ENCODE data around the gene ABRACL. TPM values are rescaled to one million over a fixed set of nuclear protein-coding genes. Genes with fewer than 3 reads are reported as not detected.
A peak's percentile ranks its signal among the peaks of the same experiment; 100 is the strongest.

ABRACL gene
- total and polyA plus RNA-seq, 2 donors (not counting 1 experiment from before 2014, with no cell fraction given) = 19.7 to 49.8 TPM

DNA sequence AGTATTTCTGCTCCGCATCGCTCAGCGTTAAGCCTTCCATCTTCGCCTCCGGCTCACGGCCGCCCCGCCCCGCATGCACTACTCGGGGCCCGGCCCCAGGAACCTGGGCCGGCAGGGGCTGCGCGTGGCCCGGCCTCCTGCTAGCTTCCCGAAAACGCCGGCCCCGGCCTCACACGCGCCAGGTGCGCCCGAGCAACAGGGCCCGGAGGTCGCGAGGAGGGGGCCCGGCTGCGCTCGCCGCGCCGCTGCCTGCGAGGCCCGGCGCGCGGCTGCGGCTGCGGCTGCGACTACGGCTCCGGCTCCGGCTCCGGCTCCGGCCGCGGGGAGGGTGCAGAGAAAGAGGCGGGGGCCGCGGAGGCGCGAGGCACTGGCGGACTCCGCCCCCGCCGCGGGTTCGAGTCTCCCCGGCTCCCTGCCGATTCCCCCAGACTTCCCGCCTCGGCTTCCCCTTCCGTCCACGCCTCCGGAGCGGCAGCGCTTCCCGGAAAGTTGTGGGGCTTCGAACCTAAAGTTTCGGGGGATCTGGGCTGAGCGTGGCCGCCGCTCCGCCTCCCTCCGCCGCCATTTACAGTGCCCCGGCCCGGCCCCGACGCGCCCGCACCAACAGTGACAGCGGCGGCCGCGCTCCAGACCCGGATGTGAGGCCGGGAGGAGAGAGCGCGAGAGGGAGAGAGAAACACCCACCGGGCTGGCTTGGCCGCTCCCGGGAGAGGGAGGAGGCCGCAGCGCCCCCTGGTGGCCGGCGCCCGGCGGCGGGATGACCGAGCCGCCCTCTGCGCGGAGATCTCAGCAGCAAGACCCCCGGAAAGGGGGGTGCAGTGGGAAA lies 40.7 kb upstream of the ABRACL start, which contains the start of gene REPS1:
REPS1 (minus strand) TSS at position 611 of the 826 bp plus-strand sequence; CDS start at position 40, 571 bp downstream.
- Histone ChIP-seq H3K4me2 (ENCODE audit: extremely low read depth, insufficient read depth, low read length) (peak within 1 kb of the TSS; percentile 90), H3K9ac (ENCODE audit: insufficient read depth, low read length) (peak within 1 kb of the TSS; percentile 99), H3K9me3 (ENCODE audit: control insufficient read depth, insufficient read depth, low read depth, low read length) (no peaks in the 10 kb centered on the region), H3K27me3 (ENCODE audit: control insufficient read depth, insufficient read depth, low read length) (no peaks in the 10 kb centered on the region), H3K4me3 (replicated peaks in 1 of 4; ENCODE audit: control extremely low read depth in 1 of 4, insufficient read depth in 1 of 4, low read depth in 3 of 4, low read length in 4 of 4) (peak within 1 kb of the TSS; percentile 83 to 93 (median 84)), H2AFZ (ENCODE audit: low read length) (peak within 1 kb of the TSS; percentile 95), H3K79me2 (ENCODE audit: control insufficient read depth, insufficient read depth, low read length) (peaks cover 38% of the 10 kb centered on the region), H3K27ac (ENCODE audit: insufficient read depth, low read length) (peak within 1 kb of the TSS; percentile 88), H4K20me1 (ENCODE audit: control insufficient read depth, extremely low read depth, insufficient read depth, low read length) (no peaks in the 10 kb centered on the region), H3K36me3 (ENCODE audit: control insufficient read depth, insufficient read depth, low read length) (no peaks in the 10 kb centered on the region), H3K4me1 (ENCODE audit: control insufficient read depth, extremely low read depth, insufficient read depth, low read length) (peaks cover 5% of the 10 kb centered on the region)
- TF ChIP-seq, protein P1, sequence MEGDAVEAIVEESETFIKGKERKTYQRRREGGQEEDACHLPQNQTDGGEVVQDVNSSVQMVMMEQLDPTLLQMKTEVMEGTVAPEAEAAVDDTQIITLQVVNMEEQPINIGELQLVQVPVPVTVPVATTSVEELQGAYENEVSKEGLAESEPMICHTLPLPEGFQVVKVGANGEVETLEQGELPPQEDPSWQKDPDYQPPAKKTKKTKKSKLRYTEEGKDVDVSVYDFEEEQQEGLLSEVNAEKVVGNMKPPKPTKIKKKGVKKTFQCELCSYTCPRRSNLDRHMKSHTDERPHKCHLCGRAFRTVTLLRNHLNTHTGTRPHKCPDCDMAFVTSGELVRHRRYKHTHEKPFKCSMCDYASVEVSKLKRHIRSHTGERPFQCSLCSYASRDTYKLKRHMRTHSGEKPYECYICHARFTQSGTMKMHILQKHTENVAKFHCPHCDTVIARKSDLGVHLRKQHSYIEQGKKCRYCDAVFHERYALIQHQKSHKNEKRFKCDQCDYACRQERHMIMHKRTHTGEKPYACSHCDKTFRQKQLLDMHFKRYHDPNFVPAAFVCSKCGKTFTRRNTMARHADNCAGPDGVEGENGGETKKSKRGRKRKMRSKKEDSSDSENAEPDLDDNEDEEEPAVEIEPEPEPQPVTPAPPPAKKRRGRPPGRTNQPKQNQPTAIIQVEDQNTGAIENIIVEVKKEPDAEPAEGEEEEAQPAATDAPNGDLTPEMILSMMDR (conservative IDR thresholded peaks at IDR 0.05 in 1 of 2, IDR thresholded peaks at IDR 0.05 in 1 of 2; ENCODE audit: low read depth in 1 of 2, low read length in 2 of 2) = peak; percentile 61 to 69
- no peak for TF ChIP-seq EZH2 (IDR thresholded peaks at IDR 0.05; ENCODE audit: low read length, missing control alignments)
- DNase-seq (ENCODE audit: low read depth in 2 of 2) = peak; percentile 83 to 87

DNA sequence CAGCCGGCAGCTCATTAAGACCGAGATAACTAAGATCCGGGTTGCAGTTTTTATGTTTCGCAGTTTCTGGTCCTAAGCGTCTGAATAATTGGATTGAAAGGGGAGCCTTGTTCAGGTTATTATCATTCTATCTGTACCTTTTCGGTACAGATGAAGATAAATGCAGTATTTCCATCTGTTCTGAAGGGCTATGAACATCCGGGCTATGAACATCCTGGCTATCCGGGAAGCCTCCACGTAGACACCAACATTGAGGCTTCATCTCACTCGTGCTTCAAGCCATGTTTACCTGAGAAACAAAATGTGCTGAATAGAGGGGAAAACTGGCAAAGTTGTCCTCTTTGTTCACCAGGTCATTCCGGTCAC lies 40.1 kb upstream of the ABRACL start:
- Histone ChIP-seq H3K36me3 (ENCODE audit: control insufficient read depth, insufficient read depth, low read length) (no peaks in the 10 kb centered on the region), H3K27me3 (ENCODE audit: control insufficient read depth, insufficient read depth, low read length) (no peaks in the 10 kb centered on the region), H3K4me1 (ENCODE audit: control insufficient read depth, extremely low read depth, insufficient read depth, low read length) (peaks cover 5% of the 10 kb centered on the region), H3K4me2 (ENCODE audit: extremely low read depth, insufficient read depth, low read length) (peak overlapping the region; percentile 55), H4K20me1 (ENCODE audit: control insufficient read depth, extremely low read depth, insufficient read depth, low read length) (no peaks in the 10 kb centered on the region), H3K27ac (ENCODE audit: insufficient read depth, low read length) (no peak overlapping the region), H3K79me2 (ENCODE audit: control insufficient read depth, insufficient read depth, low read length) (peaks cover 36% of the 10 kb centered on the region), H3K9me3 (ENCODE audit: control insufficient read depth, insufficient read depth, low read depth, low read length) (no peaks in the 10 kb centered on the region), H3K4me3 (replicated peaks in 1 of 4; ENCODE audit: control extremely low read depth in 1 of 4, insufficient read depth in 1 of 4, low read depth in 3 of 4, low read length in 4 of 4) (peak overlapping the region; percentile 49 to 93 (median 84)), H2AFZ (ENCODE audit: low read length) (peak overlapping the region; percentile 95), H3K9ac (ENCODE audit: insufficient read depth, low read length) (peak overlapping the region; percentile 99)
- TF ChIP-seq, protein P1 (conservative IDR thresholded peaks at IDR 0.05 in 1 of 2, IDR thresholded peaks at IDR 0.05 in 1 of 2; ENCODE audit: low read depth in 1 of 2, low read length in 2 of 2) = peak in 1 of 2 donors; percentile 2
- no peak for TF ChIP-seq EZH2 (IDR thresholded peaks at IDR 0.05; ENCODE audit: low read length, missing control alignments)
- peak; percentile 17 to 33 for DNase-seq (ENCODE audit: low read depth in 2 of 2)

DNA sequence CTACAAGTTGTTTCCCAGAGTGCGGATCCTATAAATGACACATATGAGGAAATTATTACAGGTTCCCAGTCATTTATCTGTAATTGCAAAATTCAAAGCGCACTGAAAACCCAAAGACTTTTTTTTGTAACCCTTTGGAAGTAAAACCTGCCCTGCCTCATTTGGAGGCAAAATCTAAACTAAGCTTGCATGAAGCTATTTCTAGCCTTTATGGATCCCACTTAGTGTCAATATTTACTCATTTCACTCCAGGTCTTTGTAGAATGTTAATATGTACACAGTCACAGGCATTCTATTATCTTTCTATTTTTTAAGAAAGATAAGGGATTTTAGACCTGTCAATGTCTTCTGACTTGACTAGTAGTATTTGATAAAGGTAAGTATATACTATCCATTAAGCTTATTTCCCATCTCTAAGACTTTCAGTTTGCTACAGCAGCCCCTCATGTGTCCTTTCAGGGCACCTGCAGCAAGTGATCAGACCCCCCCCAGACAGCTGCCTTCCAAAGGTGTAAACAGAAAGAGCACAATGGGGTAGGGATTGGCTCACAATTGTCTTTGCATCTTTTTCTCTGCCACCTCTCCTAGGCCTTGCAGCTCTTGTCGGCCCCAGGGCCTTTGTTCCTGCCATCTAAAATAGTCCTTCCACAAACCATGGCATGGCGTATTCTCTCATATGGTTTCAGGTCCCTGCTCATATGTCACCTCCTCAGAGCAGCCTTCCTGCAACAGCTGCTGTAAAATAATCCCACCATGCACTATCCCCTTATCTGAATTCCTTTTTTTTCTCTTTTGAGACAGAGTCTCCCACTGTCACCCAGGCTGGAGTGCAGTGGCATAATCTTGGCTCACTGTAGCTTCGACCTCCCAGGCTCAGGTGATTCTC lies 39.2 kb upstream of the ABRACL start:
- no peaks in the 10 kb centered on the region for H4K20me1 ChIP-seq (ENCODE audit: control insufficient read depth, extremely low read depth, insufficient read depth, low read length)
- H3K79me2 ChIP-seq (ENCODE audit: control insufficient read depth, insufficient read depth, low read length) = peaks cover 31% of the 10 kb centered on the region
- H2AFZ ChIP-seq (ENCODE audit: low read length) = no peak overlapping the region
- H3K27ac ChIP-seq (ENCODE audit: insufficient read depth, low read length) = no peak overlapping the region
- H3K36me3 ChIP-seq (ENCODE audit: control insufficient read depth, insufficient read depth, low read length) = no peaks in the 10 kb centered on the region
- H3K9me3 ChIP-seq (ENCODE audit: control insufficient read depth, insufficient read depth, low read depth, low read length) = no peaks in the 10 kb centered on the region
- no peaks in the 10 kb centered on the region for H3K27me3 ChIP-seq (ENCODE audit: control insufficient read depth, insufficient read depth, low read length)
- H3K4me1 ChIP-seq (ENCODE audit: control insufficient read depth, extremely low read depth, insufficient read depth, low read length) = peaks cover 5% of the 10 kb centered on the region
- H3K9ac ChIP-seq (ENCODE audit: insufficient read depth, low read length) = no peak overlapping the region
- no peak for TF ChIP-seq EZH2 (IDR thresholded peaks at IDR 0.05; ENCODE audit: low read length, missing control alignments)
- TF ChIP-seq, protein P1 (conservative IDR thresholded peaks at IDR 0.05 in 1 of 2, IDR thresholded peaks at IDR 0.05 in 1 of 2; ENCODE audit: low read depth in 1 of 2, low read length in 2 of 2) = no peak
- no peak for DNase-seq (ENCODE audit: low read depth in 2 of 2)
- H3K4me3 ChIP-seq (replicated peaks in 1 of 4; ENCODE audit: control extremely low read depth in 1 of 4, insufficient read depth in 1 of 4, low read depth in 3 of 4, low read length in 4 of 4) = no peak overlapping the region
- H3K4me2 ChIP-seq (ENCODE audit: extremely low read depth, insufficient read depth, low read length) = no peak overlapping the region
